Right kidney (tissue), 1 donor: Measurements from ENCODE around the gene ILF2.

Experiments used
- DNase-seq: peaks from one replicate; pipeline ENCODE4 v3.0.0-alpha.2; 2016

ILF2 gene

DNA sequence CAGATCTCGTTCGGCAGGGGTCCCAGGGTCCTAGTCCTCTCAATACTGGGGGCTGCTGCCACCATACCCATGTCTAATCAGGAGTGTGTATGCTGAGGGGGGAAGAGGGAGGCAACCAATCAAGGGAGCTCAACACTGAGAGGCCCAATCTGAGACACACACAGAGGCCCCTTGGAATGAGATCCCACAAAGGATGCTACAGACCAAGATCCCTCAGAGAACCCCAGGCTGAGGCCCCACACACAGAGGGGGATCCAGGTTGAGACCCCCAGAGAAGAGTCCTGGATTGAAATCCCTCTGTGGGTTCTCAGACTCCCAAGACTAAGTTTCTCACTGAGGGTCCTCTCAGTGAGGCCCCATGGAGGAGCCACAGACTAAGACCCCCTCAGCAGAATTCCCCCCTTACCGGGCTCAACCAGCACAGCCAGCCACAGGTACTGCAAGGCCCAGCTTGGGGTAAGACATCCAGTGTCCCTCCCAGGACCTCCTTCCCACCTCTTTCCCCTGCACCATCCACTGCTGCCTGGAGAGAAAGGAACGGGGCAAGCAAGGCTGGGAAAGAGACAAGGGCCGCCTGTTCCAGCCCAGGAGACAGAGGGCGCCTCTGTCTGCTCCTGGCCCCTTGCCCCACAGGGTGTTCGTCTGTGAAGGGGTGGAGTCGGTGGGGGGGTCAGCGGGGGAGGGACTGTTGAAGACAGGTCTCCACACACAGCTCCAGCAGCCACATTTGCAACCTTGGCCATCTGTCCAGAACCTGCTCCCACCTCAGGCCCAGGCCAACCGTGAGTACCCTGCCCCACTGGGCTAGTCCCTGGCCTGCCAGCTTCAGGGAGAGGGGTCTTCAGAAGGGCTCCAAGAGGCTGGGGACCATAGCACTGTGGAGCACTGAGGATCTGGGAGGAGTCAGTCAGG, 42.8 kb downstream of the ILF2 start, which contains the start of gene S100A1:
Gene S100A1, plus strand, starts transcription at position 720 of the 912 bp plus-strand sequence. CDS start 2,088 bp downstream, outside the sequence.
- DNase-seq = no peak

DNA sequence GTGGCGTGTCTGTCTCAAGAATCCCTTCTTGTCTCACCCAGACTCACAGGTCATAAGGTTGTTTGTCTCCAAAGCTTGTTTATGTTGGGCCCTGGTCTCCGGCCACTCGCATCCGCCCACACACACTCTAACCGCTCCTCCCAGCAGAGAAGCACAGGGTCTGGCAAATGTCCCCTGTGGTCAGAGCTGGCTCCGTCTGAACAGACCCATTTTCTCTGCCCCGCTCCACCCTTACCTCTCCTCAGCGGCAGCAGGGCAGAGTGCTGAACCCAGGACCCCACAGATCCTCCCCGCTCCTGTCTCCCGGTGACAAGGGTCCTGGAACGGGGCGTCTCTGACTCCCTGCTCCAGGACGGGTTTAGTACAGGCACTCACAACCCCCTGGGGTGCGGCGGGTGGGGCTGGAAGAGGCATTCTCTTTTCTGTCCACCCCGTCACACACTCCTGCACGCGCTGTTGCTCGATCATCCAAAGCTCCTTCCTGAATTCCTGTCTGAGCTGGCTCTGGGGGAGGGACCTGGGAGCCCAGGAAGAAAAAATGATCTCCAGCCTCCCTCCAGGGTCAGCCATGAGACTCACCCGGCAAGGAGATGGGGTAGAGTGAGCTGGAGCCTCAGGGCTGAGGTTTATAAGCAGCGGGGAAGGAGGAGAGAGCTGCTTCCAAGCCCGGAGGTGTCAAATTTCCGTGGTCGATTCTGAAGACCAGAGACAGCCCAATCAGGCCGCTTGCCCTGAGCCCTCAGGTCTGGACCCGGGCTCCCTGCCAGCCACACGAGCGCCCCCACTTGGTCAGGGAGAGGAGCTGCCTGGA, 43.7 kb downstream of the ILF2 start, which contains the start of gene S100A13:
Gene S100A13, minus strand, starts transcription at position 602 of the 811 bp plus-strand sequence. CDS start 1,033 bp downstream, outside the sequence.
- DNase-seq = peak; percentile 91

DNA sequence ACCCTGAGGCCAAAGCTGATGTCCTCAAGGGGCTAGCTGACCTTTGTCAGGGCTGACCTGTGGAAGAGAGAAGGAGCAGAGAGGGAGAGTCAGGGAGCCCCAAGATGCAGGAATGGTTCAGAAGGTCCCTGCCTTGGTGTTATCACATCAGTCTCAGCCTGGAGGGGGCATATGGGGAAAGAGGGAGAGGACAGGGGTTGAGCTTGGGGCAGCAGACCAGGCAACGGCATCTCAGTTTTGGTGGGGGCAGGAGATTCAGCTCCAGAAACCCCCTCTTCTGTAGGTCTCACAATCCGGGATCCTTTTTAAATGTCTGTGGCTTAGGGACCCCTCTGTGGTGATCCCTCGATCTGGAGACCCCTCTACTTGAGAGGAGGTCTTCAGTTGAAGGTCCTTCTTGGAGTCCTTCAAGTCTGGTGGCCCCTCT, 44.3 kb downstream of the ILF2 start:
- no peak for DNase-seq

DNA sequence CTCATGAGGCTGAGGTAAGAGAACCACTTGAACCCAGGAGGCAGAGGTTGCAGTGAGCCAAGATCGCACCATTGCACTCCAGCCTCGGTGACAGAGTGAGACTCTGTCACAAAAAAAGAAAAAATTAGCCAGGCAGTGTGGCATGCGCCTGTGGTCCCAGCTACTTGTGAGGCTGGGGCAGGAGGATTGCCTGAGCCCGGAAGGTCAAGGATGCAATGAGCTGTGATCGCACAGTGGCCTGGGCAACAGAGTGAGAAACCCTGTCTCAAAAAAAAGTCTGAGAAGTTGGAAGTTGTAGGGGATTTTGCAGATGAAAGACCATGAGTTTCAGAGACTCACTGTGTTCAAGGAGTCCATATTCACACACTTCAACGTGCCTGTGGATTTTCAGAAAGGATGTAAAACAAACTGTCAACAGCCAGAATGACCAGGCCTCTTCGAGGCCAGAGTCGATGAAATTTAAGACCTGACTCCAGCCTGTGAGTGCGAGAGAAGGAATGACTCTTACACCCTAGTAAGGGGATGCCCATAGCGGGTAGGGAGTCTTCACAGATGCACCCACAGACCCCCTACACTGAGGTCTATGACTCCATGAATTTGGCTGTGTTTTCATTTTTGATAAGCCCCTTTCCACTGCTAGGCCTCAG, 45.7 kb downstream of the ILF2 start:
- DNase-seq = no peak

DNA sequence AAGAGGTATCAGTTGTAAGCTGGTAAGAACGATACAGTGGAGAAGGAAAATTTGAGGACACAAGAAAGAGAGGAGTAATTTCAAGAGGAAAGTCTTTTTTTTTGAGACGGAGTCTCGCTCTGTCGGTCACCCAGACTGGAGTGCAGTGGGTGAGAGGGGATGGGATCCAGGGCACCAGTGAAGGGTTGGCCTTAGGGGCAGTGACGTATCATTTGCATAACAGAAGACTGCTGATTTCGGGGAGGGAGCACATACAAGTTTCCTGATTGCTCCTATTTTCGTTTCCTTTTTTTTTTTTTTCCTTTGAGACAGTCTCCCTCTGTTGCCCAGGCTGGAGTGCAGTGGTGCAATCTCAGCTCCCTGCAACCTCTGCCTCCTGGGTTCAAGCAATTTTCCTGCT, 47.7 kb downstream of the ILF2 start:
- DNase-seq = no peak

DNA sequence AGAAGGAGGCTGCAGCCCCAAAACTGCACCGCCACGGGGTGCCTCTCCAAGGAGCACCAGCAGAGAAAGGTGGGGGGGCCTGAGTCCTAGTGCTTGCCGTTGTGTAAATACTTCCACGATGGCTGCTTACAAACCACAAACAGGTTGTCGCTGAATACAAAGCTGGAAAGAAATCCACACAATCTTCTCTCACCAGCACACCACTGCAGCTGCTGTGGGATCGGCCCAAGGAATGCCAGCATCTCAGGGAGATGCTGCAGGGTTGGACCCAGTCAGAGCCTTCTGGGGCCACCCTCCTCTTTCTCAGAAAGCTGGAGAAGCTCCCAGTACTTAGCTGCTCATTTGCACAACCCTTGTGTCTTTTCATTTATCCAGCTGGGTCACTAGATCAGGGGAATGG, 51.6 kb downstream of the ILF2 start:
- DNase-seq = no peak

DNA sequence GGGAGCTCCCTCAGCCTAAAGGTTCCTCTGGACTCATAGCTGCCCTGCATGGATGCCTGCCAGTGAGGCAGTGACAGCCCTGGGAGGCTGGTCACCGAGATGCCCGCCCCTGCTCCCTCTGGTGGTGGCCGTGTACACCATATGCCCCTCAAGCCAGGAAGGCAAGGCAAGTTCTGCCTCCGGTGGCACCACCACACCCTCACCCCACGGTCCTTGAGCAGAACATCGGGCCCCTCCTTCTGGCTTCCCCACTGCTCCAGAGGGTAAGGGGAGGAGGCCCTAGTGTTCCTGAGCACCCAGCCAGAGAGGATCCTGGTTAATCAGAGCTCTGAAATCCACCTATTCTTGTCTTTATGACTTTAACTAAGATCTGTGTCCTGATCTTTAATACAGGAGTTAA, 53.1 kb downstream of the ILF2 start:
- DNase-seq = no peak

DNA sequence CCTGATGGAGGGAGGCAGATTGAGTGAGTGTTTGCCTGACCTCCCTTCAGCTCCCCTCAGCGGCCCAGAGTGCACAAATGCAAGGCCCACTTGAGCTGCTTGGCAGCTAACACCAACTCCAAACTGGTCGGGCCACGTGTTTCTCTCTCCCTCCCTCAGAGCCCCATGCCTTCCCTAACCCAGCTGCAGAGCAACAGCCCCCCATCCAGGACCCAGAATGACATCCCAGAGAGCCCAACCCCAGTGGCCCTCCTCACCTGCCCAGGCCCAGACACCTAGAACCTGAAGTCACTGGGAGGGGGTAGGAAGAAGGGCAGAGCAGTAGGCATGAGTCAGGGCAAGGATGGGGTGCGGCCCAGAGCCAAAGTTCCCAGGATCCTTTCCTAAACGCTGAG, 53.9 kb downstream of the ILF2 start:
- DNase-seq = no peak

DNA sequence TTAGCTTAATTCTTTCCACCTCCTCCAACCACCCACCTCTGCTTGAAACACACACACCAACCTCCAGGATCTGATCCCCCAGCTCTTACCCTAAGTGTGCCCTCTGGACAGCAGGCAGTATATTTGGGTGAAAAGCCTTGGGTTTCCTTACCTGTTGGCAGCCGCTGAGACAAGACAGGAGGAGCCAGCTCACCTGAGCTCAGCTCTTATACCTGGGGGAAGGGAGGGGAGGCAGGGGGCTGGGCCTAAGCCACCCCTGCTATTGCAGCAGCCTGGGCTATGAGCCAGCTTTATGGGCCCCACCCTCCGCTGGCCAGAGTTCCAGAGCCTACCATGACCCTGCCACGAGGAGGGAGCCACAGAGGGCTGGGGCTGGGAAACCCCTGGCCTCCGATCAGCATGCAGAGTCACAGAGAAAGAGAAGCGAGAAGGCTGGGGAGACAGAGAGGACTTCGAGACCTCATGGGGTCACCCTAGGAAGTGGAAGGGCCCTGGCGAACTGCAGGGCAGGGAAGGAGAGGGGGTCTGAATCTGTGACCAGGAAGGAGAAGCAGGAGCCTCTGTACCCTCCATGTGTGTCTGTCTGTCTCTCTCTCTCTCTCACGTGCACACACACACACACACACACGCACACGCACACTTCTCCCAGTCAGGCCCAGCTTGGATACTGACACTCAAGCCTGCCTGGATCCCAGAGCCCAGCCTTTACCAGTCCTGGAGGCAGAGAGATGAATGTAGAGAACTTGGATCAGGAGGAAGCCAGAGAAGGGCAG, 54.5 kb downstream of the ILF2 start, which contains the start of gene S100A14:
Gene S100A14, minus strand, starts transcription at position 182 of the 773 bp plus-strand sequence. CDS start 467 bp downstream, outside the sequence.
- no peak for DNase-seq

DNA sequence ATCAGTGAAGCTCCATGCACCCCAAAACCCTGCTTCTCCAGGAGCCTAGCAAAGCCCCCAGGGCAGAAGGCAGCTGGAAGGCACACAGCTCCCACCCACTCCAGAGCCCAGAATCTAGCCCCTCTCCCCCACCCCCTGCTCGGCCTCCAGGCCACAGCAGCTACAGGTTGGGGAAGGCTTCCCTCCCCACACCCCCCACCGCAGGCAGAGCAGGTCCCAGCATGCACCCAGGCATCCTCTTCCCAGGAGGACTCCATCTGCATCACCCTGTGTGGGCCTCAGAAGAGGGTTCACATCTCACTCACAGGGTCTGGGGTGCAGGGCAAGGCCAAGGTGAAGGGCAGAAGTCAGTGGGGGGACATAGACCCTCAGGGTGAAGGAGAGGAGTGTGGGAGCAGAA, 55.4 kb downstream of the ILF2 start:
- DNase-seq = no peak

DNA sequence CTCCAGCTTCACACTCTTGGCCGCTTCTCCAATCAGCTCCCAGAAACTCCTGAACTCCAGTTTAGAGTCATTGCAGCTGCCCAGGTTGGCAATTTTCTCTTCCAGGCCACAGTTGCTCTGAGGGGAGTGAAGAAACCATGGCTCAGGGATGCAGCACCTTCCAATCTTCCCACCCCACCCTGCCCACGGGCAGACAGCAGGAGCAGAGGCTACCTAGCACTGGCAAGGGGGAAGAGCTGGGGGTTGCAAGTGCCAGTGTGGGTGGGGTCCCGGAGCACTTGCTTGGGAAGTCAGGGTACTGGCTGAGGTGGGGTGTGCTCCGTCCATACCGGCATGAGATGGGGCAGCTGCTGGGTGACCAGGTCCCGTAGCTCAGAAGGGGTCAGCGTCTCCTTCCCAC, 55.9 kb downstream of the ILF2 start:
- DNase-seq = no peak

DNA sequence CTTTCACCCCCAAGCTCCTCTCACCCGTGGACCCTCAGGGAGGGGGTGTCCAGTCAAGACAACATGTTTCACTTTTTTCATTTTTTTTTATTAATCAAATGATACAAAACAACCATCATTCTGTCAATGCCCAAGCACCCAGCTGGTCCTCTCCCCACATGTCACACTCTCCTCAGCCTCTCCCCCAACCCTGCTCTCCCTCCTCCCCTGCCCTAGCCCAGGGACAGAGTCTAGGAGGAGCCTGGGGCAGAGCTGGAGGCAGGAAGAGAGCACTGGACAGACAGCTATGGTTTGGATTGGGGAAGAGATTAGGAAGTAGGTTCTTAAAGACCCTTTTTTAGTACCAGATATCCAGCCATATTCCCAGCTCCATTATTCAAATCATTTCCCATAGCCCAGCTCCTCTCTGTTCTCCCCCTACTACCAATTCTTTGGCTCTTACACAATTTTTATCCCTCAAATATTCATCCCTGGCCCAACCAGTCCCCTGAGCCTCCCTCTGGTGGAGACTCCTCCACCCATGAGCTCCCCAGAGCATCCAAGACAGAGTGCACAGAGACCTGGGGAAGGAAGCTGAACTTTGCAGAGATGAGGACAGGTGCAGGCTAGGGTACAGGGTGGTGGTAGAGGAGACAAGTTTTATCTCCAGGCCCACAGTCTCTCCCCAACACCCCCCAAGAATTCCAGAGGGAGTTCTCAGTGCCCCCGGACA, 56.4 kb downstream of the ILF2 start:
- no peak for DNase-seq

DNA sequence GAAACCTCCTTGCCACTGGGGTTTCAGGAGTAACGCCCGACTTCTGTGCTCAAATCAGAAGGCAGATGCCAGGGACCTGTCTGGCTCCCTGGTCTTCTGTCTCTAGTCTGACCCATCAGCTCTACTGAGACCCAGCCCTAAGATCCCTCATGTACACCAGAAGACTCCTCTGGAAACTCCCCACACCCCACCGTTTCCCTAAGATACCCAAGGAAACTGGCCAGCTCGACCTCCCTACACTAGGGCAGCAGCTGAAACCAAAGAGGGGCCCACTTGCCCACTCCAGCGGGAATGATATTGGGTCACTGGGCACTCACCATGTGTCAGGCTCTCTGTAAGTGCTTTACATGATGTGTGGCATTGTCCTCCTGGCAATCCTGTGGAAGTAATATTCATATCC, 57.4 kb downstream of the ILF2 start:
- DNase-seq = no peak

DNA sequence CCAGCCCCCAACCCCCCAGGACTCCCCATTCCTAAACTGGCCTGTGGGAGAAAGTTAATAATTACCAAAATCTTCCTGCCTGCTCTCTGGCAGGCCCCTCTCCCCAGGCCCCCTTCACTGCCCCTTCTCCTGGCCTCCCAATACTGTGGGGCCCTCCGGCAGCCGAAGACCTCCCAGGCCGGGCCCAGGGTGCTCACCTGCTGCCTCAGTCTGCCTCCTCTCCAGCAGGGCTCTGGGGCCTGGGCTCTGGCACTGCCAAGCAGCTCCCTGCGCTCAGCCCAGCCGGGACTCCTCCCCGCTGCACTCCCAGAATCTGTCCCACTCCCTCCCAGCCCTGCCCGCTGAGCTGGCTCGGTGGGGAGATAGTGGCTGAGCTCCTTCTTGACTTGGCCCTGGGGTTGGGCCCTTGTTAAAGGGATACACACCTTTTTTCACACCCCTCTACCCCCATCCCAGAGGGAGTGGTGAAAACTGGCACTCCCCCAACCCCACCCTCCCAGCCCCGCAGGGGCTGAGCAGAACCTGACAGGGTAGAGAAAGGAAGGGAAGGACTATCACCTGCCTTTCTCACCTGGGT, 58.0 kb downstream of the ILF2 start, which contains the start of gene S100A16:
Gene S100A16, minus strand, starts transcription at position 383 of the 577 bp plus-strand sequence. CDS start 4,986 bp downstream, outside the sequence.
- DNase-seq = peak; percentile 71

DNA sequence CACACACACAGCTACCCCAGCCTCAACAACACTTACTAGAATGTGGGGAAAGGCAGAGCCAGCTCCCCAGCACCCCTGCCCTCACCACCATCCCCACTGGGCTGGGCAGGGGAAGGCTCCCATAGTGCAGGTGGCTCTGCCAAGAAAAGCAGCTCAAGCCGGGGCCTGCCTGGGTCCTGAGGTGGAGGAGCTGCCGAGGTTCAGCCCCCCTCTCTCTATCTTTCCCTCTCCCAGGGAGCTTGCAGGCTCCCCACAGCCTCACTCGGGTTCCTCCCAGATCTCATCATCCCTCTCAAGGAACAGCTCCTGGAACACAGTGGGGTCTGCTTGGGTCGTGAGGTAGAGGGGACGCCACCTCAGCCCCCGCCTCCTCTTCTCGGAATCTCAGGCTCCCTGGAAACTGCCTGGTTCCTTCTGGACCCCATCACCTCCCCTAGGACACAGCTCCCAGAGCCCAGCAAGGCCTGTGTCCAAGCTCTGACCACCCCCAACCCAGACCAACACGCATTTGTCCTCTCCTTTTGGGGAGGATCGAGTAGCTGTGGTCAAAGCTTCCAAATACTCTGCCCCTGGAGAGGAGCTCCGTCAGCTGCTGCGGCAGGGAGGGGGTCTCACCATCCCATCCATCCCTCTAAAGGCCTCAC, 58.6 kb downstream of the ILF2 start:
- peak; percentile 71 for DNase-seq
